HepG2 (cell line): ENCODE data around the gene GPSM1. TPM values are rescaled to one million over a fixed set of nuclear protein-coding genes. Genes with fewer than 3 reads are reported as not detected.

Experiments
- HNRNPL ChIP-seq: fragments of 200-400 bp; formaldehyde crosslinking; IDR thresholded peaks from 2 replicates; pipeline ENCODE4 v1.6.1; 2017; ENCODE audit warnings: mild to moderate bottlenecking, low read depth, low read length
- MEIS1 ChIP-seq: sonication (generic); formaldehyde crosslinking; IDR thresholded peaks from 2 replicates; pipeline ENCODE4 v1.9.0; 2021; ENCODE audit warnings: mild to moderate bottlenecking, missing genetic modification reagents, moderate library complexity, borderline replicate concordance
- MEIS2 ChIP-seq: sonication (generic); formaldehyde crosslinking; IDR thresholded peaks from 2 replicates; pipeline ENCODE4 v1.9.0; 2021; ENCODE audit warnings: mild to moderate bottlenecking, missing genetic modification reagents
- MXI1 ChIP-seq: IDR thresholded peaks from 3 replicates; pipeline ENCODE4 v1.6.1; 2012; ENCODE audit warnings: low read depth, low read length, inconsistent platforms, borderline replicate concordance
- MYPOP ChIP-seq: sonication (generic); formaldehyde crosslinking; IDR thresholded peaks from 2 replicates; pipeline ENCODE4 v1.8.1; 2023; ENCODE audit warnings: mild to moderate bottlenecking, moderate library complexity, missing genetic modification reagents
- SRSF4 ChIP-seq: fragments of 200-400 bp; formaldehyde crosslinking; IDR thresholded peaks from one replicate; pipeline ENCODE4 v1.6.1; 2018; ENCODE audit warnings: mild to moderate bottlenecking, low read depth, low read length, moderate library complexity; ENCODE audit not compliant: poor library complexity, severe bottlenecking
- TOPORS ChIP-seq: sonication (generic); formaldehyde crosslinking; IDR thresholded peaks from 2 replicates; pipeline ENCODE4 v1.8.0; 2023; ENCODE audit warnings: mild to moderate bottlenecking, missing genetic modification reagents
- ZBTB7B ChIP-seq: sonication (generic); formaldehyde crosslinking; IDR thresholded peaks from 2 replicates; pipeline ENCODE4 v1.4.0; 2020; ENCODE audit warnings: missing genetic modification reagents
- ZBTB8A ChIP-seq: sonication (generic); formaldehyde crosslinking; IDR thresholded peaks from 2 replicates; pipeline ENCODE4 v1.4.0; 2020; ENCODE audit warnings: mild to moderate bottlenecking, low read depth, missing genetic modification reagents, borderline replicate concordance
- ZNF12 ChIP-seq: sonication (generic); formaldehyde crosslinking; IDR thresholded peaks from 2 replicates; pipeline ENCODE4 v1.5.0; 2020; ENCODE audit warnings: missing genetic modification reagents
- ZNF234 ChIP-seq: sonication (generic); formaldehyde crosslinking; conservative IDR thresholded peaks from 2 replicates; pipeline ENCODE4 v1.5.1; 2020; ENCODE audit warnings: mild to moderate bottlenecking, missing genetic modification reagents
- ZNF264 ChIP-seq: sonication (generic); formaldehyde crosslinking; IDR thresholded peaks from 2 replicates; pipeline ENCODE4 v1.4.0; 2020; ENCODE audit warnings: missing genetic modification reagents
- ZNF580 ChIP-seq: IDR thresholded peaks from 2 replicates; pipeline ENCODE4 v1.6.1; 2016; ENCODE audit warnings: low read depth, borderline replicate concordance
- polyA plus RNA-seq, 8 experiments: library from polyadenylated mRNA; depleted of rRNA in 3 of 8; stranded (reverse) in 7 of 8; unstranded in 1 of 8; fragments of >200 nt; fragmentation: Illumina TruSeq in 4 of 8; extraction: Trizol in 4 of 8; gene quantifications; 2 replicates each; pipeline versions ENCODE4 v1.2.1 to v1.2.3, GENCODE V29; 2011 to 2016; ENCODE audit warnings: low read depth in 4 of 8, missing spikeins in 1 of 8, mixed read lengths in 1 of 8; ENCODE audit not compliant: insufficient read depth in 1 of 8
- total RNA-seq, 5 experiments: library from RNA; depleted of rRNA; stranded (reverse); fragments of >200 nt; fragmentation: Illumina TruSeq; extraction: Trizol; gene quantifications; 2 replicates each; pipeline ENCODE4 v1.2.3, GENCODE V29; 2016; ENCODE audit warnings: low read depth in 1 of 5
- TF ChIP-seq, protein P1 (sequence below): sonication (generic); formaldehyde crosslinking; IDR thresholded peaks from 2 replicates; pipeline ENCODE4 v1.8.0; 2022; ENCODE audit warnings: missing genetic modification reagents, mild to moderate bottlenecking, moderate library complexity, borderline replicate concordance
- TF ChIP-seq, protein P2 (sequence below): sonication (generic); formaldehyde crosslinking; IDR thresholded peaks from 2 replicates; pipeline ENCODE4 v1.4.0; 2020; ENCODE audit warnings: missing genetic modification reagents, borderline replicate concordance
- TF ChIP-seq, protein P3 (sequence below): sonication (generic); formaldehyde crosslinking; IDR thresholded peaks from 2 replicates; pipeline ENCODE4 v1.4.0; 2020; ENCODE audit warnings: missing genetic modification reagents

The GPSM1 gene
- total and polyA plus RNA-seq, 2 of the 13 experiments (the other 11 are each of a cell fraction or from before 2014, with no cell fraction given), result 1.0 to 2.4 TPM

- TF ChIP-seq, protein P1, sequence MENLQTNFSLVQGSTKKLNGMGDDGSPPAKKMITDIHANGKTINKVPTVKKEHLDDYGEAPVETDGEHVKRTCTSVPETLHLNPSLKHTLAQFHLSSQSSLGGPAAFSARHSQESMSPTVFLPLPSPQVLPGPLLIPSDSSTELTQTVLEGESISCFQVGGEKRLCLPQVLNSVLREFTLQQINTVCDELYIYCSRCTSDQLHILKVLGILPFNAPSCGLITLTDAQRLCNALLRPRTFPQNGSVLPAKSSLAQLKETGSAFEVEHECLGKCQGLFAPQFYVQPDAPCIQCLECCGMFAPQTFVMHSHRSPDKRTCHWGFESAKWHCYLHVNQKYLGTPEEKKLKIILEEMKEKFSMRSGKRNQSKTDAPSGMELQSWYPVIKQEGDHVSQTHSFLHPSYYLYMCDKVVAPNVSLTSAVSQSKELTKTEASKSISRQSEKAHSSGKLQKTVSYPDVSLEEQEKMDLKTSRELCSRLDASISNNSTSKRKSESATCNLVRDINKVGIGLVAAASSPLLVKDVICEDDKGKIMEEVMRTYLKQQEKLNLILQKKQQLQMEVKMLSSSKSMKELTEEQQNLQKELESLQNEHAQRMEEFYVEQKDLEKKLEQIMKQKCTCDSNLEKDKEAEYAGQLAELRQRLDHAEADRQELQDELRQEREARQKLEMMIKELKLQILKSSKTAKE (CRISPR knock-in tag), result no peak
- no peak for TF ChIP-seq TOPORS (CRISPR knock-in tag)
- peak; percentile 33; the same call in 1 of the 3 replicates for TF ChIP-seq MXI1
- TF ChIP-seq MEIS2 (CRISPR knock-in tag), result peak; percentile 66; the same call in 1 of the 2 replicates
- no peak for TF ChIP-seq ZBTB8A
- TF ChIP-seq ZBTB7B (CRISPR knock-in tag), result peak; percentile 61; the same call in 1 of the 2 replicates
- no peak for TF ChIP-seq SRSF4
- TF ChIP-seq ZNF12 (CRISPR knock-in tag), result peak; percentile 70; the same call in 1 of the 2 replicates
- TF ChIP-seq, protein P2, sequence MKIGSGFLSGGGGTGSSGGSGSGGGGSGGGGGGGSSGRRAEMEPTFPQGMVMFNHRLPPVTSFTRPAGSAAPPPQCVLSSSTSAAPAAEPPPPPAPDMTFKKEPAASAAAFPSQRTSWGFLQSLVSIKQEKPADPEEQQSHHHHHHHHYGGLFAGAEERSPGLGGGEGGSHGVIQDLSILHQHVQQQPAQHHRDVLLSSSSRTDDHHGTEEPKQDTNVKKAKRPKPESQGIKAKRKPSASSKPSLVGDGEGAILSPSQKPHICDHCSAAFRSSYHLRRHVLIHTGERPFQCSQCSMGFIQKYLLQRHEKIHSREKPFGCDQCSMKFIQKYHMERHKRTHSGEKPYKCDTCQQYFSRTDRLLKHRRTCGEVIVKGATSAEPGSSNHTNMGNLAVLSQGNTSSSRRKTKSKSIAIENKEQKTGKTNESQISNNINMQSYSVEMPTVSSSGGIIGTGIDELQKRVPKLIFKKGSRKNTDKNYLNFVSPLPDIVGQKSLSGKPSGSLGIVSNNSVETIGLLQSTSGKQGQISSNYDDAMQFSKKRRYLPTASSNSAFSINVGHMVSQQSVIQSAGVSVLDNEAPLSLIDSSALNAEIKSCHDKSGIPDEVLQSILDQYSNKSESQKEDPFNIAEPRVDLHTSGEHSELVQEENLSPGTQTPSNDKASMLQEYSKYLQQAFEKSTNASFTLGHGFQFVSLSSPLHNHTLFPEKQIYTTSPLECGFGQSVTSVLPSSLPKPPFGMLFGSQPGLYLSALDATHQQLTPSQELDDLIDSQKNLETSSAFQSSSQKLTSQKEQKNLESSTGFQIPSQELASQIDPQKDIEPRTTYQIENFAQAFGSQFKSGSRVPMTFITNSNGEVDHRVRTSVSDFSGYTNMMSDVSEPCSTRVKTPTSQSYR (CRISPR knock-in tag), result peak; percentile 63; the same call in 1 of the 2 replicates
- peak; percentile 94 for TF ChIP-seq HNRNPL
- TF ChIP-seq ZNF234 (CRISPR knock-in tag), result no peak
- peak; percentile 59; the same call in 1 of the 2 replicates for TF ChIP-seq MYPOP (CRISPR knock-in tag)
- TF ChIP-seq MEIS1 (CRISPR knock-in tag), result peak; percentile 65; the same call in 1 of the 2 replicates
- TF ChIP-seq ZNF264 (CRISPR knock-in tag), result 0 out of 2 replicates have a peak, but pooled peaks have one; percentile 53
- peak; percentile 54; the same call in 1 of the 2 replicates for TF ChIP-seq ZNF580
- TF ChIP-seq, protein P3, sequence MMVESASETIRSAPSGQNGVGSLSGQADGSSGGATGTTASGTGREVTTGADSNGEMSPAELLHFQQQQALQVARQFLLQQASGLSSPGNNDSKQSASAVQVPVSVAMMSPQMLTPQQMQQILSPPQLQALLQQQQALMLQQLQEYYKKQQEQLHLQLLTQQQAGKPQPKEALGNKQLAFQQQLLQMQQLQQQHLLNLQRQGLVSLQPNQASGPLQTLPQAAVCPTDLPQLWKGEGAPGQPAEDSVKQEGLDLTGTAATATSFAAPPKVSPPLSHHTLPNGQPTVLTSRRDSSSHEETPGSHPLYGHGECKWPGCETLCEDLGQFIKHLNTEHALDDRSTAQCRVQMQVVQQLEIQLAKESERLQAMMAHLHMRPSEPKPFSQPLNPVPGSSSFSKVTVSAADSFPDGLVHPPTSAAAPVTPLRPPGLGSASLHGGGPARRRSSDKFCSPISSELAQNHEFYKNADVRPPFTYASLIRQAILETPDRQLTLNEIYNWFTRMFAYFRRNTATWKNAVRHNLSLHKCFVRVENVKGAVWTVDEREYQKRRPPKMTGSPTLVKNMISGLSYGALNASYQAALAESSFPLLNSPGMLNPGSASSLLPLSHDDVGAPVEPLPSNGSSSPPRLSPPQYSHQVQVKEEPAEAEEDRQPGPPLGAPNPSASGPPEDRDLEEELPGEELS, result peak; percentile 59
Measured at GRCh38 chr9:136372561-136373299, 45.4 kb downstream of the GPSM1 start (continued).
